ENCODE data around the gene ELOVL1. TPM values are rescaled to one million over a fixed set of nuclear protein-coding genes. Genes with fewer than 3 reads are reported as not detected.
"Not testable (repeated sequence)": the region's sequence is repeated elsewhere in the genome, so short reads cannot be mapped to it uniquely, and the experiment has no call there.

Gene ELOVL1
- total RNA-seq = 10 to 100 TPM; 91.4 to 99.8 (median 92.8) TPM

DNA sequence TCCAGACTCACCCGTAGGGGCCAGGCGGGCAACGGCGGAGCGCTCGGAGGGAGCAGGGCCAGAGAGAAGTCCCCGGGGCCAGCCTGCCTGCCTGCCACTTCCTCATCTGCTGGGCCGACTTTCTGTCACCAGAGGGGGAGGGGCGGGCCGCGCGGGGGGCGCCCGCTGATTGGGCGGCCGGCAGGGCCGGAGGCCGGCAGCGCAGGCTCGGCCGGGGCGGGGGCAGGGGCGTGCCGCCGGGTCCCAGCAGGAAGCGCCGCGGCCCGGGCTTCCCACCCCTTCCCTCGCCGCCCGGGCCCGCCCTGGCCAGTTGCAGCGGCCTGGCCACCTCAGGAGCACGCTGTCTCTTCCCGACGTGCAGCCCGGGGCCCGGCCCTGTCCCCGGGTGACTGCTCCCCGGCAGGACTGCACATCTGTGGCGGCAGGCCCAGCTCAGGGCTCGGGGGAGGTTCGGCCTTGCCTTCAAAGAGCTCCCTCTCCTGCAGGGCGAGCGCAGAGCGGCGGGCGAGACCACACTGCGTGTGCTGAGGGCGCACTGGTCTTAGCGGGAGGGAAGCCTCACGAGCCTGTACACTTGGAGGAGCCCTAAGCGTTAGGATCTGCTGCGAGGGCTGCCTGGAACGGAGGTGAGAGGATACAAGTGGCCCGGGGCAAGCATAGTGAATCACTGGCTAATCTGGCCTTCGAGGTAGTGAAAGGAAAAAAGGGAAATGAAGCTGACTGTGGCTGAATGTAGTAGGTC lies at the start of gene ELOVL1:
ELOVL1 (minus strand) TSS at position 108 of the 742 bp plus-strand sequence. CDS start 2,402 bp downstream, outside the sequence.
- DNase-seq (peak; percentile 79), ATAC-seq (peak; percentile 83 to 86)
- H3K9me3 Mint-ChIP-seq = no peaks in the 10 kb centered on the region
- H3K4me1 Mint-ChIP-seq (ENCODE audit: low read depth) = peaks cover 29% of the 10 kb centered on the region
- H3K4me3 Mint-ChIP-seq = peak within 1 kb of the TSS; percentile 93
- no peaks in the 10 kb centered on the region for H3K27me3 Mint-ChIP-seq (ENCODE audit: low read depth)
- H3K36me3 Mint-ChIP-seq (ENCODE audit: insufficient read depth) = peaks cover 15% of the 10 kb centered on the region

GRCh38 chr1:43415901-43416300 lies 48.1 kb upstream of the ELOVL1 start:
- ATAC-seq = no peak
- H3K4me3 Mint-ChIP-seq = no peak overlapping the region
- no peaks in the 10 kb centered on the region for H3K27me3 Mint-ChIP-seq (ENCODE audit: low read depth)
- H3K4me1 Mint-ChIP-seq (ENCODE audit: low read depth) = no peaks in the 10 kb centered on the region
- no peaks in the 10 kb centered on the region for H3K9me3 Mint-ChIP-seq
- H3K36me3 Mint-ChIP-seq (ENCODE audit: insufficient read depth) = peaks cover 8% of the 10 kb centered on the region
- no peak for DNase-seq

DNA sequence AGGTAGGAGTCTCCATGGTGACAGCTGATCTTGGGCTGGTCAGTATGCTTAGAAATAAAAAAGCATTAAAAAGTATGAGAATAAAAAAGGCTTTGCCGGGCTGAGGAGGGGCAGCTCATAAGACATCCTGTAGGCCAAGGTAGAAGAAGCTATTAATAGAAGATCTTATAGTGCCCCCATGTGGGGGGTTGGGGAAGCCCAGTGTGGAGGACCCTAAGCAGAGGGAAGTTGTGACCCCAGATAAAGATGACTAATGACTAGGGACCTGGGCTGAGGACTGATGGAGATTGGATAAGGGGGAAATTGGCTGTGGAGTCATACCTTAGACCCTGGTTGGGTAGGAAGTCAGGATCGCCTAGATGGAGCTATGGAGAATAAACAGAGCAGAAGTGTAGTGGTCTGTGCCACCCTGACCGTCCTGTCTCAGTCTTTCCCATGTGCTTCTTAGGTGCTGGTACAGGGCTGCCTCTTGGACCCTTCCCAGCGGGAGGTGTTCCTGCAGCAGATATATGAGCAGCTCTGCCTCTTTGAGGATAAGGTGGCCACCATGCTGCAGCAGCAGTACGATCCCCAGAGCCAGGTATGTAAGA lies 46.9 kb upstream of the ELOVL1 start:
- Mint-ChIP-seq H3K4me3 (no peak overlapping the region), H3K4me1 (ENCODE audit: low read depth) (no peaks in the 10 kb centered on the region), H3K36me3 (ENCODE audit: insufficient read depth) (peaks cover 5% of the 10 kb centered on the region), H3K27me3 (ENCODE audit: low read depth) (no peaks in the 10 kb centered on the region), H3K9me3 (no peaks in the 10 kb centered on the region)
- ATAC-seq (peak; percentile 84 to 89), DNase-seq (peak; percentile 58)

DNA sequence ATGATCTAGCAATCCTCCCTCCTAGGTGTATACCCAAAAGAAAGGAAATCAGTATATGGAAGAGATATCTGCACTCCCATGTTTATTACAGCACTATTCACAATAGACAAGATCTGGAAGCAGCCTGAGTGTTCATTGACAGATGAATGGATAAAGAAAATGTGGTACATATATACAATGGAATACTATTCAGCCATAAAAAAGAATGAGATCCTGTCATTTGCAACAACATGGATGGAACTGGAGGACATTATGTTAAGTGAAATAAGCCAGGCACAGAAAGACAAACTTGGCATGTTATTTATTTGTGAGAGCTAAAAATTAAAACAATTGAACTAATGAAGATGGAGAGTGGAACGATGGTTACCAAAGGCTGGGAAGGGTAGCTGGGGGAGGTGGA lies 45.6 kb upstream of the ELOVL1 start:
- H3K9me3 Mint-ChIP-seq; DNase-seq; H3K4me1 Mint-ChIP-seq (ENCODE audit: low read depth); H3K4me3 Mint-ChIP-seq; ATAC-seq; H3K27me3 Mint-ChIP-seq (ENCODE audit: low read depth): not testable (repeated sequence)
- peaks cover 15% of the 10 kb centered on the region for H3K36me3 Mint-ChIP-seq (ENCODE audit: insufficient read depth)

- Mint-ChIP-seq H3K36me3 (ENCODE audit: insufficient read depth) (peaks cover 25% of the 10 kb centered on the region), H3K4me3 (no peak overlapping the region), H3K9me3 (no peaks in the 10 kb centered on the region), H3K4me1 (ENCODE audit: low read depth) (no peaks in the 10 kb centered on the region), H3K27me3 (ENCODE audit: low read depth) (no peaks in the 10 kb centered on the region)
- no peak for DNase-seq
- ATAC-seq = no peak
Observed at GRCh38 chr1:43410571-43410970, 42.8 kb upstream of the ELOVL1 start.

- ATAC-seq = no peak
- Mint-ChIP-seq H3K4me1 (ENCODE audit: low read depth) (peaks cover 5% of the 10 kb centered on the region), H3K27me3 (ENCODE audit: low read depth) (no peaks in the 10 kb centered on the region), H3K4me3 (no peak overlapping the region), H3K9me3 (no peaks in the 10 kb centered on the region), H3K36me3 (ENCODE audit: insufficient read depth) (peaks cover 36% of the 10 kb centered on the region)
- DNase-seq = no peak
Observed at GRCh38 chr1:43405876-43406234, 38.0 kb upstream of the ELOVL1 start.

DNA sequence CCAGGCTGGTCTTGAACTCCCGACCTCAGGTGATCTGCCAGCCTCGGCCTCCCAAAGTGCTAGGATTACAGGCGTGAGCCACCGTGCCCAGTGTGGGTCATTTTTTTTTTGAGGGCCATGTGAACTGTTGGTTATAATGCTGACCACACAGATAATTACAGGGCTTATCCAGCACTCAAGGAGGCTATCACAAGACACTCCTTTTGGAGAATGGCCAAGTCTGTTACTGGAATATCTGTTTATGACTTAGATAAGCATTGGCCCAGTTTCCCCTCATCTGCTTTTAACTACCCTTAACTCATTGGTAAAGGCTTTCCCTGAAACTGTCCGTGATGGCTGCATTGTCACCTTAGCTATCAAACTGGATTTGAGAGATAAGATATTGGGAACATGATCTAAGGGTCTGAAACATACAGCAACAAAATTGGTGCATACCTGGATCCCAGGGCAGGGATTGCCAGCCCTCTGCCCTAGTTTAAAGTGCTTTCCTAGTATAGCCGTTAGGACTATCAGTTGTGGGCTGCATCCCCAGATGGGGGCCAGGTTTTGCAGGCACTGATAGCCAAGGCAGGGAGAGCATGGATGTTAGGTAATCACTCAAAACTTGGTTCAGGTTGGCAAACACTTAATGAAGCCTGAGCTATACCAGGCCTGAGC lies 37.5 kb upstream of the ELOVL1 start:
- Mint-ChIP-seq H3K36me3 (ENCODE audit: insufficient read depth) (peaks cover 36% of the 10 kb centered on the region), H3K4me1 (ENCODE audit: low read depth) (peaks cover 5% of the 10 kb centered on the region), H3K4me3 (no peak overlapping the region), H3K27me3 (ENCODE audit: low read depth) (no peaks in the 10 kb centered on the region), H3K9me3 (no peaks in the 10 kb centered on the region)
- DNase-seq (no peak), ATAC-seq (no peak)

DNA sequence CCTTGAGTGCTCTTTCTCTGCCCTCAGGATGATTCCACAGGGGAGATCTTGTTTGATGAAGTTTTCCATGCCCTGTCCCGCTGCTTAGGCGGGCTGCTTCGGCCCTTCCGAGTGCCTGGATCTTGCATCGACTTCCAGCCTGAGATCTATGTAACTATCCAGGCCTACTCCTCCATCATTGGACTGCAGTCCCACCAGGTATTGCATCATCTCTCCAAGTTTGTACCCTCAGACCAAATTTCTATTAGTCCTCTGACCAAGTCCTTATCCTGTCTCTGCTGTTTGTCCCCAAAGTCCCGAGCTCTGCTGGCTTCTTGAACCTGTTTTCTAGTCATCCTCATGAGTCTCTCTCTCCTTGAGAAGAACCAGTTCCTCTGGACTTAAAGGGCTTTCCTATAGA lies 36.5 kb upstream of the ELOVL1 start:
- no peak overlapping the region for H3K4me3 Mint-ChIP-seq
- no peaks in the 10 kb centered on the region for H3K27me3 Mint-ChIP-seq (ENCODE audit: low read depth)
- peaks cover 35% of the 10 kb centered on the region for H3K36me3 Mint-ChIP-seq (ENCODE audit: insufficient read depth)
- DNase-seq (no peak), ATAC-seq (no peak)
- peaks cover 5% of the 10 kb centered on the region for H3K4me1 Mint-ChIP-seq (ENCODE audit: low read depth)
- no peaks in the 10 kb centered on the region for H3K9me3 Mint-ChIP-seq

DNA sequence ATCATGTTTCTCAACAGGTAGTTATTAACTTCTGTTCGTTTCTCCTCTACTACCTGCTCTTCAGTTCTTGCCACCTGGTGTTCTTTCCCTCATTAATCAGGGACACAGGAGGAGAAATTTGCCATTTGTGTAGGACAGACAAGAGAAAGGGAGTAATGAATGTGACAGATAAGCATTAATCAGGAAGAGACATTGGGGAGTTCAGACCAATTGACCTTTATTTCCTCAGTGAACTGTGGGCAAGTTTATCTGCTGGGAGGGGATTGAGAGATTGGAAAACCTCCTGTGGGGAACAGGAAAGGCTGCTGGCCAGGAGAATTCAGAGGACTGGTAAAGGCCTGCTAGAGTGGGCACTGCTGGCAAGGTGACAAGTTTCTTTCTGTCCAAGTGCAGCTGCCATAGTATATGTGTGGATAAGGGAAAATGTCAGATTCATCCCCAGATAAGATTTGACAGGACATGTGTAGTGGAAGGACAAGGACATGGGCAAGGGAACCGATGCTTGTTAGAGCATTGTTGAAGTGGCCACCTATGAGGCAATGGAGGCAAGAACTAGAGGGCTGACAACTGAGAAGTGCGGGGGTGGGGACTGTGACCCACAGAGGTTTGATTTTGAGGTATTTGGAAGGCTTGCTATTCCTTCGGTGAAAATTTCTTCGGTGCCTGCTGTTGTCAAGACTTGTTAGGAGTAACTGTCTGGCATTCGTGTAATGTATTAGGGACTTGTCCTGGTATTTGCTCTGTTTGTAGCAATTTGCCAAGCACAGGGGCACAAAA lies 34.5 kb upstream of the ELOVL1 start:
- ATAC-seq (no peak), DNase-seq (no peak)
- H3K27me3 Mint-ChIP-seq (ENCODE audit: low read depth) = no peaks in the 10 kb centered on the region
- no peaks in the 10 kb centered on the region for H3K9me3 Mint-ChIP-seq
- H3K4me3 Mint-ChIP-seq = no peak overlapping the region
- peaks cover 8% of the 10 kb centered on the region for H3K4me1 Mint-ChIP-seq (ENCODE audit: low read depth)
- H3K36me3 Mint-ChIP-seq (ENCODE audit: insufficient read depth) = peaks cover 27% of the 10 kb centered on the region

DNA sequence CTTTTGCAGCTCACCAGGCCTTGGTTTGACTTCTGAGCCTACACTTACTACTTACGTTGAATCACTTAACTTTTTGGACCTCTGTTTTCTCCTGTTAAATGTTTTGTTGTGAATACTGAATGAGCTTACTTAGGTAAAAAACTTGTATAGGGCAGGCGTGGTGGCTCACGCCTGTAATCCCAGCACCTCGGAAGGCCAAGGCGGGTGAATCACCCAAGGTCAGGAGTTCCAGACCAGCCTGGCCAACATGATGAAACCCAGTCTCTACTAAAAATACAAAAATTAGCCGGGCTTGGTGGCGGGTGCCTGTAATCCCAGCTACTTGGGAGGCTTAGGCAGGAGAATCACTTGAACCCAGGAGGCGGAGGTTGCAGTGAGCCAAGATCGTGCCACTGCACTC lies 32.6 kb upstream of the ELOVL1 start:
- DNase-seq; H3K4me3 Mint-ChIP-seq; H3K4me1 Mint-ChIP-seq (ENCODE audit: low read depth); ATAC-seq; H3K27me3 Mint-ChIP-seq (ENCODE audit: low read depth); H3K9me3 Mint-ChIP-seq: not testable (repeated sequence)
- H3K36me3 Mint-ChIP-seq (ENCODE audit: insufficient read depth) = peaks cover 22% of the 10 kb centered on the region

GRCh38 chr1:43398227-43398626 lies 30.4 kb upstream of the ELOVL1 start:
- H3K27me3 Mint-ChIP-seq (ENCODE audit: low read depth) = no peaks in the 10 kb centered on the region
- ATAC-seq (no peak), DNase-seq (no peak)
- H3K4me3 Mint-ChIP-seq = no peak overlapping the region
- no peaks in the 10 kb centered on the region for H3K9me3 Mint-ChIP-seq
- peaks cover 9% of the 10 kb centered on the region for H3K36me3 Mint-ChIP-seq (ENCODE audit: insufficient read depth)
- peaks cover 10% of the 10 kb centered on the region for H3K4me1 Mint-ChIP-seq (ENCODE audit: low read depth)

DNA sequence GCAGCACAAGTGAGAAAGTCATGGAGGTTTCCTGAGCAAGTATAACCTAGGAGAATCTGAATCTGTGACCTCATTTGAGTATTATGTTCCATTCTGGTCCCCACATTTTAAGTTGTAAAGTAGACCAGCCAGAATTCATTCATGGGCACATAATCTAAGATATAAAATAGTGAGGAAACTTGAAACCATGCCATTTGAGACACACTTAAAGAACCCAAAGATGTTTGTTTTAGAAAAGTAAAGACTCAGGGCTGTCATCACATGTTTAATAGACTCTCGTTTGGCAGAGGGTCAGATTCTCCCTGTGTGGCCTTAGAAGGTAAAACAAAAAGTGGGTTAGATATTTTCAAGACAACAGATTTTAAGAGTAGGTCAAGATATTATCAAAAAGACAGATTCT lies 28.2 kb upstream of the ELOVL1 start:
- ATAC-seq (no peak), DNase-seq (no peak)
- Mint-ChIP-seq H3K4me1 (ENCODE audit: low read depth) (peaks cover 16% of the 10 kb centered on the region), H3K27me3 (ENCODE audit: low read depth) (no peaks in the 10 kb centered on the region), H3K9me3 (no peaks in the 10 kb centered on the region), H3K4me3 (no peak overlapping the region), H3K36me3 (ENCODE audit: insufficient read depth) (peaks cover 6% of the 10 kb centered on the region)

DNA sequence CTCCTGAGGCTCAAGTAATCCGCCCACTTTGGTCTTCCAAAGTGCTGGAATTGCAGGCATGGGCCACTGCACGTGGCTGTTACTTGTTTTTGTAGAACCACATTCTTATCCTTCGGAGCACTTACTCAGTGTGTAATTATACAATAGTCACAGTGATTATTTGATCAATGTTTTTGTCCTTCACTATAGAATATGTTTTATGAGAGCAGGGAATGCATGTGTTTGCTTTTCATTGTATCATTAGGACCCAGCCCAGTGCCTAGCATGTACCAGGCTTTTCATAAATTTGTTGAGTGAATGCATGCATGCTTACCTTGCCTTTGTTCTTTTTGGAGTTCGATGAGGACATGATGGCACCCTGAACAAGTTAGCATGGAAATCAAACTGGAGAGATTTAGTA lies 27.7 kb upstream of the ELOVL1 start:
- DNase-seq = no peak
- H3K4me1 Mint-ChIP-seq (ENCODE audit: low read depth) = peaks cover 20% of the 10 kb centered on the region
- H3K4me3 Mint-ChIP-seq = no peak overlapping the region
- no peaks in the 10 kb centered on the region for H3K27me3 Mint-ChIP-seq (ENCODE audit: low read depth)
- H3K9me3 Mint-ChIP-seq = no peaks in the 10 kb centered on the region
- H3K36me3 Mint-ChIP-seq (ENCODE audit: insufficient read depth) = peaks cover 6% of the 10 kb centered on the region
- no peak for ATAC-seq

GRCh38 chr1:43392702-43393101 lies 24.9 kb upstream of the ELOVL1 start:
- DNase-seq (no peak), ATAC-seq (no peak)
- peaks cover 42% of the 10 kb centered on the region for H3K4me1 Mint-ChIP-seq (ENCODE audit: low read depth)
- H3K4me3 Mint-ChIP-seq = no peak overlapping the region
- H3K27me3 Mint-ChIP-seq (ENCODE audit: low read depth) = no peaks in the 10 kb centered on the region
- H3K9me3 Mint-ChIP-seq = no peaks in the 10 kb centered on the region
- peaks cover 10% of the 10 kb centered on the region for H3K36me3 Mint-ChIP-seq (ENCODE audit: insufficient read depth)

Data from activated T-cell treated with anti-CD3 and anti-CD28 coated beads, Interleukin-2, amount 50 U/mL, for 4 hours (primary cell).